ENCODE results near the gene LAMA4. TPM values are rescaled to one million over a fixed set of nuclear protein-coding genes. Genes with fewer than 3 reads are reported as not detected.

LAMA4 gene
- polyA plus RNA-seq, 1 donor from 2014 or later: 0.69 TPM

DNA sequence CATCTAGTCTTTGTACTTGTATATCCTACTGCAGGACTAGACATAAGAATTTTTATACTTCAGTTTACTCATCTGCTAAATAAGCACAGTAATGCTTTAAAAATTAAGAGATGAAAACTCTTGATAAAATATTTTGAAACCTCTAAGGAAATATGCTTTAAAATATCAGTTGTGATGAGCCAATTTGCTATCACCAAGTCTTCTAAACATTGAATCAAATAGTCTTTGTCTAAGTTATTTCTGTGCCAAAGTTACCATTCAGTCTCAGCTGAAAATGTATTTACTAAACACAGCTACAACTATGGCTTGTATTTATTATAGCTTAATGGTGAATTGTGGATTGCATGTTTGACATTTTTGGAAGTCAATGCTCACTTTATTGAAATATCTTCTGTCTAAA, 46.5 kb upstream of the LAMA4 start:
- Histone ChIP-seq H4K20me1 (ENCODE audit: insufficient read depth) (no peaks in the 10 kb centered on the region), H3K9me3 (ENCODE audit: low read length) (no peaks in the 10 kb centered on the region), H3K36me3 (ENCODE audit: insufficient read depth, low read length) (no peaks in the 10 kb centered on the region), H3K9me2 (ENCODE audit: insufficient read depth, low read length) (no peaks in the 10 kb centered on the region), H3K79me2 (replicated peaks; ENCODE audit: insufficient read depth, low read length) (no peaks in the 10 kb centered on the region), H3K4me2 (ENCODE audit: low read length) (no peak overlapping the region), H3F3A (ENCODE audit: insufficient read depth, low read length, poor library complexity, severe bottlenecking) (no peaks in the 10 kb centered on the region), H3K27ac (ENCODE audit: low read length) (no peak overlapping the region), H3K9ac (ENCODE audit: low read length) (no peak overlapping the region), H2AFZ (ENCODE audit: low read depth, low read length) (no peak overlapping the region), H3K4me3 (ENCODE audit: low read length) (no peak overlapping the region), H3K27me3 (ENCODE audit: insufficient read depth, low read depth, low read length) (no peaks in the 10 kb centered on the region)
- TF ChIP-seq, protein P1, sequence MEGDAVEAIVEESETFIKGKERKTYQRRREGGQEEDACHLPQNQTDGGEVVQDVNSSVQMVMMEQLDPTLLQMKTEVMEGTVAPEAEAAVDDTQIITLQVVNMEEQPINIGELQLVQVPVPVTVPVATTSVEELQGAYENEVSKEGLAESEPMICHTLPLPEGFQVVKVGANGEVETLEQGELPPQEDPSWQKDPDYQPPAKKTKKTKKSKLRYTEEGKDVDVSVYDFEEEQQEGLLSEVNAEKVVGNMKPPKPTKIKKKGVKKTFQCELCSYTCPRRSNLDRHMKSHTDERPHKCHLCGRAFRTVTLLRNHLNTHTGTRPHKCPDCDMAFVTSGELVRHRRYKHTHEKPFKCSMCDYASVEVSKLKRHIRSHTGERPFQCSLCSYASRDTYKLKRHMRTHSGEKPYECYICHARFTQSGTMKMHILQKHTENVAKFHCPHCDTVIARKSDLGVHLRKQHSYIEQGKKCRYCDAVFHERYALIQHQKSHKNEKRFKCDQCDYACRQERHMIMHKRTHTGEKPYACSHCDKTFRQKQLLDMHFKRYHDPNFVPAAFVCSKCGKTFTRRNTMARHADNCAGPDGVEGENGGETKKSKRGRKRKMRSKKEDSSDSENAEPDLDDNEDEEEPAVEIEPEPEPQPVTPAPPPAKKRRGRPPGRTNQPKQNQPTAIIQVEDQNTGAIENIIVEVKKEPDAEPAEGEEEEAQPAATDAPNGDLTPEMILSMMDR (IDR thresholded peaks at IDR 0.05; ENCODE audit: poor library complexity, severe bottlenecking): no peak
- TF ChIP-seq EP300 (conservative IDR thresholded peaks at IDR 0.05; ENCODE audit: poor library complexity, severe bottlenecking): no peak
- no peak for TF ChIP-seq MXI1 (conservative IDR thresholded peaks at IDR 0.05; ENCODE audit: poor library complexity, severe bottlenecking)
- no peak for TF ChIP-seq TAF1 (IDR thresholded peaks at IDR 0.05; ENCODE audit: low read depth)
- TF ChIP-seq, protein P2, sequence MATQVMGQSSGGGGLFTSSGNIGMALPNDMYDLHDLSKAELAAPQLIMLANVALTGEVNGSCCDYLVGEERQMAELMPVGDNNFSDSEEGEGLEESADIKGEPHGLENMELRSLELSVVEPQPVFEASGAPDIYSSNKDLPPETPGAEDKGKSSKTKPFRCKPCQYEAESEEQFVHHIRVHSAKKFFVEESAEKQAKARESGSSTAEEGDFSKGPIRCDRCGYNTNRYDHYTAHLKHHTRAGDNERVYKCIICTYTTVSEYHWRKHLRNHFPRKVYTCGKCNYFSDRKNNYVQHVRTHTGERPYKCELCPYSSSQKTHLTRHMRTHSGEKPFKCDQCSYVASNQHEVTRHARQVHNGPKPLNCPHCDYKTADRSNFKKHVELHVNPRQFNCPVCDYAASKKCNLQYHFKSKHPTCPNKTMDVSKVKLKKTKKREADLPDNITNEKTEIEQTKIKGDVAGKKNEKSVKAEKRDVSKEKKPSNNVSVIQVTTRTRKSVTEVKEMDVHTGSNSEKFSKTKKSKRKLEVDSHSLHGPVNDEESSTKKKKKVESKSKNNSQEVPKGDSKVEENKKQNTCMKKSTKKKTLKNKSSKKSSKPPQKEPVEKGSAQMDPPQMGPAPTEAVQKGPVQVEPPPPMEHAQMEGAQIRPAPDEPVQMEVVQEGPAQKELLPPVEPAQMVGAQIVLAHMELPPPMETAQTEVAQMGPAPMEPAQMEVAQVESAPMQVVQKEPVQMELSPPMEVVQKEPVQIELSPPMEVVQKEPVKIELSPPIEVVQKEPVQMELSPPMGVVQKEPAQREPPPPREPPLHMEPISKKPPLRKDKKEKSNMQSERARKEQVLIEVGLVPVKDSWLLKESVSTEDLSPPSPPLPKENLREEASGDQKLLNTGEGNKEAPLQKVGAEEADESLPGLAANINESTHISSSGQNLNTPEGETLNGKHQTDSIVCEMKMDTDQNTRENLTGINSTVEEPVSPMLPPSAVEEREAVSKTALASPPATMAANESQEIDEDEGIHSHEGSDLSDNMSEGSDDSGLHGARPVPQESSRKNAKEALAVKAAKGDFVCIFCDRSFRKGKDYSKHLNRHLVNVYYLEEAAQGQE (IDR thresholded peaks at IDR 0.05; ENCODE audit: borderline replicate concordance): no peak
- TF ChIP-seq RAD21 (conservative IDR thresholded peaks at IDR 0.05): no peak
- TF ChIP-seq SMC3 (conservative IDR thresholded peaks at IDR 0.05; ENCODE audit: poor library complexity): no peak

DNA sequence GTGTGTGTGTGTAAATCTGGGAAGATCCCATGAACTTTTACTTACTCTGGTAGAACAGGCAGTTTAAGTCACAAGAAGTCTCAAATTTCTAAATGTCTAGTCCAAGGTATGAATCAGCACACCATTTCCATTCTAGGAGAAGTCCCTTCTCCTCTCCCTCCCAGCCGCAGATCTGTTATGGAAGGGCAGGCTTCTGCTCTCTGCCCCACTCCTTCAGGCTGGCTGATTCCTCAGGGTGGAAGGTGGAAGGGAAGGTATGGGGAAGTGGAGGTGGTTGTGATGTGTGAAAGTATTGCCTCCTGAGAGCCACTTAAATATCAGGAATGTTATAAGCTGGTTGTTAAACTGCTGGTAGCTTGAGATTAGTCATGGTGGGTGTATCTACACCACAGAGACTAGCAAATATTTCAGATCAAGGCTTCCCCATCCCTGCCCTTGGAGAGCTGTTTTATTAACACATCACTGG, 44.5 kb upstream of the LAMA4 start:
- TF ChIP-seq MXI1 (conservative IDR thresholded peaks at IDR 0.05; ENCODE audit: poor library complexity, severe bottlenecking) (no peak), RAD21 (conservative IDR thresholded peaks at IDR 0.05) (no peak), SMC3 (conservative IDR thresholded peaks at IDR 0.05; ENCODE audit: poor library complexity) (no peak), TAF1 (IDR thresholded peaks at IDR 0.05; ENCODE audit: low read depth) (no peak), EP300 (conservative IDR thresholded peaks at IDR 0.05; ENCODE audit: poor library complexity, severe bottlenecking) (no peak), EZH2 (IDR thresholded peaks at IDR 0.05; ENCODE audit: borderline replicate concordance, insufficient read depth, low read length, poor library complexity, severe bottlenecking) (no peak), POLR2AphosphoS5 (IDR thresholded peaks at IDR 0.05) (no peak)
- TF ChIP-seq, protein P2 (IDR thresholded peaks at IDR 0.05; ENCODE audit: borderline replicate concordance): no peak
- TF ChIP-seq, protein P1 (IDR thresholded peaks at IDR 0.05; ENCODE audit: poor library complexity, severe bottlenecking): no peak
- no peak overlapping the region for H3K4me3 ChIP-seq (ENCODE audit: low read length)
- no peaks in the 10 kb centered on the region for H3K79me2 ChIP-seq (replicated peaks; ENCODE audit: insufficient read depth, low read length)
- H3K9ac ChIP-seq (ENCODE audit: low read length): no peak overlapping the region
- no peaks in the 10 kb centered on the region for H3K36me3 ChIP-seq (ENCODE audit: insufficient read depth, low read length)
- no peak overlapping the region for H3K4me2 ChIP-seq (ENCODE audit: low read length)
- H3F3A ChIP-seq (ENCODE audit: insufficient read depth, low read length, poor library complexity, severe bottlenecking): no peaks in the 10 kb centered on the region
- H3K27me3 ChIP-seq (ENCODE audit: insufficient read depth, low read depth, low read length): no peaks in the 10 kb centered on the region
- H3K9me2 ChIP-seq (ENCODE audit: insufficient read depth, low read length): no peaks in the 10 kb centered on the region
- no peak overlapping the region for H2AFZ ChIP-seq (ENCODE audit: low read depth, low read length)
- H4K20me1 ChIP-seq (ENCODE audit: insufficient read depth): no peaks in the 10 kb centered on the region
- H3K27ac ChIP-seq (ENCODE audit: low read length): no peak overlapping the region
- H3K9me3 ChIP-seq (ENCODE audit: low read length): no peaks in the 10 kb centered on the region
